GF-D8 (cell line): ENCODE results near the gene POMT2.

ENCODE experiments used
- DNase-seq: peaks from one replicate; lab custom pipeline; 2025; lab: John Stamatoyannopoulos, UW

POMT2 gene

DNA sequence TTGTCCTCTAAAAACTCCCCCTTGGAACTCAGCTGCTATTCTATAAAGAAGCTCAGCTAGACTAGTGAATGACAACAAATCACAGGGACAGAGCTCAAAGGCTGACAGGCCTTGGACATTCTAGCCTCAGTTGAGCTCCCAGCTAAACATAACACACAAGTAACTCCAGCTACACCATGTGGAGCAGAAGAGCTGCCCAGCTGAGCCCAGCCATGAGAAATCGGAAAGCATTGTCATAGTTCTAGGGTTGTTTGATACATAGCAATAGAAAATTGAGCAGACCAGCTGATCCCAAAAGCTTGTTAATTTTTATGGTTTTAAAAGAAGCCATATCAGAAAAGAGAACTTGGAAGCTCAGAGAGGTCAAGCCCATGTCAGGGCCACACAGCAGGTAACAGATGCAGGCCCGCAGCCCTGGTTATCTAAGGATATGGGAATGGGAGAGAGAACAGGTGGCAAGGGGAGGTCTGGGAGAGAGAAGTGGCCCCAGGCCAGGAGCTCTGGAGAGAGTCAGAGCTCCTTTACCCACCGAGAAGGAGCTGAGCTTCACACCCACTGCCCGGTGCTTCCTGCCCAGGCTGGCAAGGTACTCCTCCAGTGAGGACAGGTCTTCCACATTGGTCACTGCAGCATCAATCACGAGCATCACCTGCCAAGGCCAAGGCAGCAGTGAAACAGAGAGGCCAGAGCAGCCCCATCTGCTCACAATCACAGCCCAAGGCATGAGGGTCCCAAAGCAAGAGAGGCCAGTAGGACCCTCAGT, 52.6 kb downstream of the POMT2 start:
- DNase-seq: no peak

GRCh38 chr14:77266336-77266735, 54.3 kb downstream of the POMT2 start:
- no peak for DNase-seq

GRCh38 chr14:77265561-77266335, 54.9 kb downstream of the POMT2 start:
- no peak for DNase-seq

GRCh38 chr14:77265187-77265515, 55.5 kb downstream of the POMT2 start:
- DNase-seq: no peak

GRCh38 chr14:77264466-77265186, 56.1 kb downstream of the POMT2 start:
- no peak for DNase-seq

- no peak for DNase-seq
Observed at GRCh38 chr14:77260631-77261030, 60.1 kb downstream of the POMT2 start.

GRCh38 chr14:77260199-77260598, 60.5 kb downstream of the POMT2 start:
- no peak for DNase-seq

GRCh38 chr14:77259025-77259715, 61.5 kb downstream of the POMT2 start:
- no peak for DNase-seq

GRCh38 chr14:77258566-77258965, 62.1 kb downstream of the POMT2 start:
- no peak for DNase-seq

DNA sequence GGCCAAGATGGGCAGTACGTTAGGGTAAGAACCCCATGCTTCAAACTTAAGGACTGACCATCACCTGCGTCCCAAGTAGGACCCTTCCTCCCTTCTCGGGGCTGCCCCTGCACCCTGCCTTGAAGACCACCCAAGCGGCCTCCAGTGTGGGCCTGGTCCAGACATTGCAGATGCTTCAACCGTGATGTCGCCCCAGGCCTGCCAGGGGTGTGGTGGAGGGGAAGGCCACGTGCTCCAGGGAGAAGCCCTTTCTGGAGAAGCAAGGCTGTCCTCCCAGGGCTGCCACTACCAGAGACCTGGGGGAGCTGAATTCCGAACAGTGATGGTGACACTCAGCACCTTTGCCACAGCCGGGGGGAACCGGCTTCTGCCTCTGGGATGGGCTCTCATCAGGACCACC, 63.0 kb downstream of the POMT2 start:
- DNase-seq: no peak

DNA sequence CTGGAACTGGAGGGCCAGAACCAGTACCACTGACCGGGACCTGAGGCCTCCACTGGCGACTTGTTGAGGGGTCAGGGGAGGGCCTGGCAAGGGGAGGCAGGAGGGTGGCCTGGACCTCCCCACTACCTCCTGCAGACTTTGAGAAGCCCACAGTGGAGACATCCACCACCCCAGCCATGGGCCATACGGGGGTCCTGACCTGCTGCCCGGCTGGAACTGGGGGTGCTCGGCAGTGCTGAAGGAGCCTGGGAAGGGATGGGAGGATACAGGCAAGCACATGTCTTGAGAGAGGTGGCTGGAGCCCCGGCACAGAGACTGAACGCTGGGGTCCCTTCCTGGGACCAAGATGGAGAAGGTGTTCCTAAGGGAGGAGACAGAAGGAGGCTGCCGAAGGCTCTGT, 64.0 kb downstream of the POMT2 start:
- no peak for DNase-seq

DNA sequence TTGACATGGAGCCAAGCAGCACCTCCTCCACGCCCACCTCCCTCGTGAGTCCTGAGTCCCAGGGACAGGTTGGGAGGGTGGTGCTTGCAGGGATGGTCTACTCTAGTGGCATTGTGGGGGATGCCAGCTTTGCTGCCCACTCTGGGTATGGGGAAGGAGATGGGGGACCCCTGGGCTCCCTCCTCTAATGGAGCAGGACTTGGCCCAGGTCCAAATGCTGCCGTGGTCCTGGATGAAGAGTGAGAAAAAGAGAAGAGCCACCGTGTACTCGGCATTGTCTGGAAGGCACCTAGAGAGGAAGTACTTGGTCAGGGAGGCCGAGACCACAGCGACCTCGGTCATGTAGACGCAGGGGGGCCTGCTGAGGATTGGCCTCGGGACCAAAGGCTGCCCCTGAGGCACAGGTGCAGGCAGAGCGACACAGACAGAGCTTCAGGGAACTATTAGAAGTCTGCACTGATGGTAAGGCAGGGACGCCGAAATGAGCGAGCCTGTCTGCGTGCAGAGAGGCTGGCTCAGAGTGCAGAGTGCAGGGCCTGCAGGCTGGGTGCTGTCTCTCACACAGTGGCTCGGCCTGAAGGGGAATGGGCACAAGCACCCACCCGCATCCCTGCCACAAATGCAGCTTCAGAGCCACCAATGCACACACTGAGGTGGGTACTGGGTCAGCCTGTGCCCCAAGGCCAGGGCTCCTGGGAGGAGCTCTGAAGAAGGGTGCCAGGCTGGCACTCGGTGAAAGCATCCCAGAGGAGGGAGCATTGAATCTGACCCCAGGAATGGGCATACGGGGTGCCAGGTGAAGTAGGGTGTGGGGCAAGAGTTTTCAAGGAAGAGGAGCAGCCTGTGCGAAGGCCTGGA, 67.1 kb downstream of the POMT2 start:
- no peak for DNase-seq

DNA sequence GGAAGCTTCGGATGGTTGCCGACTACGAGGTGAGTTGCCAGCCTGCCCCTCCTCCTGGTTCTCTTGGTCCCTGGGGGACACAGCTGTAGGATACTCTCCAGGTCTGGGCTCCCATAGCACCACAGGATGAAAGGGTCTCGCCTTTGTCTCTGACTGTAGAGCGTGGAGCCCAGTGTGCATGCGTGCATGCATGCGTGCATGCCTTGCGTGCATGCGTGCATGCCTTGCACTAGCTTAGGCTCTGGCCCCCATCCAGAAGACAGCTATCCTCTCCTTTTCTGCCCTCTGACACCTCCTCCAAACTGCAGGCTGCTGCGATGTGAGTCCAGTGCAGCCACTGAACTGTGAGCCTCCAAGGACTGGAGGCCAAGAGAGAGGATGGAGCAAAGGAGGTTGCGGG, 68.8 kb downstream of the POMT2 start:
- no peak for DNase-seq

DNA sequence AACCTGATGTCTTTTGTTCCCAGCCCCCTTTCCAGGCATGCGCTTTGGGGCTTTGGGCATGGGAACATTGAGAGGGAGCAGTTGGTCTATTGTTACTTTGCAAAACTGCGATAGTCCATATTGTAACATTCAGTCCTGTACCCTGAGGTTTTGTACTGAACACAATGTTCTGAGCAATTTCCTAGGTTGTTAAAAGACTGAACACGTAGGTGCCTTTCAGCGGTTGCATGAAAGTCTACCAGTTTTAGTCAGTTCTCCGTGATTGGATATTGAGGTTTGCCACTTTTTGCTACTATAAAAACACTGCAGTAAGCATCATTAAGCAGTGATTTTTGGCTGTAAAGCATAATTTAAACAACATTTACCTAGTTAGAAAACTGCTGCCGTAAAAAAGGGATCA, 69.8 kb downstream of the POMT2 start:
- no peak for DNase-seq

- DNase-seq: no peak
Observed at GRCh38 chr14:77249286-77249685, 71.4 kb downstream of the POMT2 start.

GRCh38 chr14:77248666-77249065, 72.0 kb downstream of the POMT2 start:
- DNase-seq: no peak

DNA sequence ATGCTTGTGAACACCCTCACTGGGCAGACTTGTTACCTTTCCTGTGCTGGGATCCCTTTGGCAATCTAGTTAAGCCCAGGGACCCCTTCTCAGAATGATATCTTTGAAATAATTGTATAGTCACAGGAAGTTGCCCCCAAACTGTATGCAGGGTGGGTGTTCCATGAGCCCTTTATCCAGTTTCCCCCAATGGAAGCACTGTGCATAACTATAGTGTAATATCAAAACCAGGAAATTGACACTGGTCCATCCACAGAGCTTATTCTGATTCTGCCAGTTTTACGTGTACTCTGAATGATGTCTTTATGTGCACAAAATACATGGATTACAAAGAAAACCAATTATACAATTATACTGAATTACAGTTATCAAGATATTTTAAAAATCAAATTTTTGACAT, 73.9 kb downstream of the POMT2 start:
- no peak for DNase-seq

DNA sequence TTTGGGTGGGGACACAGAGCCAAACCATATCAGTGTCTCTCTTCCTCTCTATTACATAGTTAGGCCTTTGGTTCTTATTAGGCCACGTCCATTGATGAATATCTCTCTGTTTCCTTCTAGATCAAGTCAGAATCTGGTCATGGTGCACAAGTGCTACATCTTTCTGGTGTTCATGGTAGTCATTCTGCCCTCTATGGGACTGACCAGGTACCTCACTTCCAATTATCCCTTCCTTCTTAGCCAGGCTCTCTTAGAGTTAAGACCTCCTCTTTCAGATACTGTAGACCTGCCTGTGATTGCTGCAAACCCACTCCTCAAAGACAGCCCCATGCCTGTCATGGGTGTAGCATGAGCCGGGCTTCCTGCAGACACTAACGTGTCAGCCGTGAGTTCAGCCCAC, 74.9 kb downstream of the POMT2 start:
- DNase-seq: no peak

GRCh38 chr14:77243853-77244252, 76.8 kb downstream of the POMT2 start:
- no peak for DNase-seq

- DNase-seq: no peak
Observed at GRCh38 chr14:77242752-77243151, 77.9 kb downstream of the POMT2 start.

GRCh38 chr14:77241955-77242354, 78.7 kb downstream of the POMT2 start:
- no peak for DNase-seq
